WTC11 (cell line): ENCODE data around the gene IBA57.

ENCODE experiments used
- FOXK1 ChIP-seq: sonication (generic); formaldehyde crosslinking; IDR thresholded peaks from 2 replicates; pipeline ENCODE4 v1.8.0; 2022; ENCODE audit warnings: mild to moderate bottlenecking, moderate library complexity, missing genetic modification reagents
- KAT7 ChIP-seq: sonication (generic); formaldehyde crosslinking; IDR thresholded peaks from 2 replicates; pipeline ENCODE4 v1.8.1; 2023; ENCODE audit warnings: missing genetic modification reagents, mild to moderate bottlenecking, borderline replicate concordance
- NR2C2 ChIP-seq: sonication (generic); formaldehyde crosslinking; IDR thresholded peaks from 2 replicates; pipeline ENCODE4 v1.8.0; 2022; ENCODE audit warnings: mild to moderate bottlenecking, missing genetic modification reagents
- SP1 ChIP-seq: sonication (generic); formaldehyde crosslinking; conservative IDR thresholded peaks from 2 replicates; pipeline ENCODE4 v1.8.1; 2022; ENCODE audit warnings: missing genetic modification reagents
- TEAD4 ChIP-seq: sonication (generic); formaldehyde crosslinking; IDR thresholded peaks from 2 replicates; pipeline ENCODE4 v1.8.0; 2022; ENCODE audit warnings: mild to moderate bottlenecking, missing genetic modification reagents
- ZNF219 ChIP-seq: sonication (generic); formaldehyde crosslinking; IDR thresholded peaks from 2 replicates; pipeline ENCODE4 v1.8.0; 2023; ENCODE audit warnings: missing genetic modification reagents, mild to moderate bottlenecking, borderline replicate concordance
- ZNF423 ChIP-seq: fragments of 250-450 bp; sonication (Bioruptor Pico); IDR thresholded peaks from 2 replicates; pipeline ENCODE4 v2.1.2; 2022; ENCODE audit warnings: mild to moderate bottlenecking, moderate library complexity
- TF ChIP-seq, protein P1 (sequence below): fragments of 200-600 bp; IDR thresholded peaks from 2 replicates; pipeline ENCODE4 v1.8.0; 2022; ENCODE audit warnings: antibody characterized with exemption
- TF ChIP-seq, protein P2 (sequence below): sonication (generic); formaldehyde crosslinking; IDR thresholded peaks from 2 replicates; pipeline ENCODE4 v1.8.1; 2023; ENCODE audit warnings: mild to moderate bottlenecking, missing genetic modification reagents
- TF ChIP-seq, protein P3 (sequence below): fragments of 250-450 bp; sonication (Bioruptor Pico); IDR thresholded peaks from 2 replicates; pipeline ENCODE4 v1.9.0; 2021; ENCODE audit warnings: moderate library complexity, mild to moderate bottlenecking, inconsistent platforms, borderline replicate concordance
- TF ChIP-seq, protein P4 (sequence below): sonication (generic); formaldehyde crosslinking; IDR thresholded peaks from 2 replicates; pipeline ENCODE4 v1.8.0; 2022; ENCODE audit warnings: mild to moderate bottlenecking, missing genetic modification reagents
- TF ChIP-seq, protein P5 (sequence below): sonication (generic); formaldehyde crosslinking; conservative IDR thresholded peaks from 2 replicates; pipeline ENCODE4 v1.8.1; 2022; ENCODE audit warnings: mild to moderate bottlenecking, missing genetic modification reagents
- TF ChIP-seq, protein P6 (sequence below): sonication (generic); formaldehyde crosslinking; IDR thresholded peaks from 2 replicates; pipeline ENCODE4 v1.8.0; 2022; ENCODE audit warnings: mild to moderate bottlenecking, missing genetic modification reagents

DNA sequence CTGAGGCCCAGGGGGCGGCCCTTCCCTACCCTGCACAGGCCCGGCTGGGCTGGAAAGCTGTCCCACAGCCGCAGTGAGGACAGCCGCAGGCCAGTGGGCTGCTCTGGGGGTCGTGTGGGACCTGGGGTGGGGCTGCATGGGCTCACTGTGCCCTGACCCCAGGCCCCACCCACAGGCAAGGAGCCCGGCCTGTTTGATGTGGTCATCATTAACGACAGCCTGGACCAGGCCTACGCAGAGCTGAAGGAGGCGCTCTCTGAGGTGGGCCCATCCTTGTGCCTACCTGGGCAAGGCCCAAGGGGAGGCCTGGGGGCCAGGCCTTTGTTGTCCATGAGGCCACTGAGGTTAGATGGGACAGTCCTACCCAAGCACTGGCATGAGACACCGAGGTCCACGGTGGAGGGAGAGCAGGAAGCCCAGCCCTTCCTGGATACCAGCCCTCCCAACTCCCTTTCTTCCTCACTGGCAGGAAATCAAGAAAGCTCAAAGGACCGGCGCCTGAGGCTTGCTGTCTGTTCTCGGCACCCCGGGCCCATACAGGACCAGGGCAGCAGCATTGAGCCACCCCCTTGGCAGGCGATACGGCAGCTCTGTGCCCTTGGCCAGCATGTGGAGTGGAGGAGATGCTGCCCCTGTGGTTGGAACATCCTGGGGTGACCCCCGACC, 17.3 kb upstream of the IBA57 start:
- TF ChIP-seq, protein P1, sequence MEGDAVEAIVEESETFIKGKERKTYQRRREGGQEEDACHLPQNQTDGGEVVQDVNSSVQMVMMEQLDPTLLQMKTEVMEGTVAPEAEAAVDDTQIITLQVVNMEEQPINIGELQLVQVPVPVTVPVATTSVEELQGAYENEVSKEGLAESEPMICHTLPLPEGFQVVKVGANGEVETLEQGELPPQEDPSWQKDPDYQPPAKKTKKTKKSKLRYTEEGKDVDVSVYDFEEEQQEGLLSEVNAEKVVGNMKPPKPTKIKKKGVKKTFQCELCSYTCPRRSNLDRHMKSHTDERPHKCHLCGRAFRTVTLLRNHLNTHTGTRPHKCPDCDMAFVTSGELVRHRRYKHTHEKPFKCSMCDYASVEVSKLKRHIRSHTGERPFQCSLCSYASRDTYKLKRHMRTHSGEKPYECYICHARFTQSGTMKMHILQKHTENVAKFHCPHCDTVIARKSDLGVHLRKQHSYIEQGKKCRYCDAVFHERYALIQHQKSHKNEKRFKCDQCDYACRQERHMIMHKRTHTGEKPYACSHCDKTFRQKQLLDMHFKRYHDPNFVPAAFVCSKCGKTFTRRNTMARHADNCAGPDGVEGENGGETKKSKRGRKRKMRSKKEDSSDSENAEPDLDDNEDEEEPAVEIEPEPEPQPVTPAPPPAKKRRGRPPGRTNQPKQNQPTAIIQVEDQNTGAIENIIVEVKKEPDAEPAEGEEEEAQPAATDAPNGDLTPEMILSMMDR = no peak
- TF ChIP-seq, protein P2, sequence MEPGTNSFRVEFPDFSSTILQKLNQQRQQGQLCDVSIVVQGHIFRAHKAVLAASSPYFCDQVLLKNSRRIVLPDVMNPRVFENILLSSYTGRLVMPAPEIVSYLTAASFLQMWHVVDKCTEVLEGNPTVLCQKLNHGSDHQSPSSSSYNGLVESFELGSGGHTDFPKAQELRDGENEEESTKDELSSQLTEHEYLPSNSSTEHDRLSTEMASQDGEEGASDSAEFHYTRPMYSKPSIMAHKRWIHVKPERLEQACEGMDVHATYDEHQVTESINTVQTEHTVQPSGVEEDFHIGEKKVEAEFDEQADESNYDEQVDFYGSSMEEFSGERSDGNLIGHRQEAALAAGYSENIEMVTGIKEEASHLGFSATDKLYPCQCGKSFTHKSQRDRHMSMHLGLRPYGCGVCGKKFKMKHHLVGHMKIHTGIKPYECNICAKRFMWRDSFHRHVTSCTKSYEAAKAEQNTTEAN (CRISPR knock-in tag) = no peak
- TF ChIP-seq, protein P3, sequence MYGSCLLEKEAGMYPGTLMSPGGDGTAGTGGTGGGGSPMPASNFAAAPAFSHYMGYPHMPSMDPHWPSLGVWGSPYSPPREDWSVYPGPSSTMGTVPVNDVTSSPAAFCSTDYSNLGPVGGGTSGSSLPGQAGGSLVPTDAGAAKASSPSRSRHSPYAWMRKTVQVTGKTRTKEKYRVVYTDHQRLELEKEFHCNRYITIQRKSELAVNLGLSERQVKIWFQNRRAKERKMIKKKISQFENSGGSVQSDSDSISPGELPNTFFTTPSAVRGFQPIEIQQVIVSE = no peak
- no peak for TF ChIP-seq FOXK1 (CRISPR knock-in tag)
- no peak for TF ChIP-seq TEAD4 (CRISPR knock-in tag)
- TF ChIP-seq ZNF219 = no peak
- TF ChIP-seq KAT7 (CRISPR knock-in tag) = no peak
- TF ChIP-seq, protein P4, sequence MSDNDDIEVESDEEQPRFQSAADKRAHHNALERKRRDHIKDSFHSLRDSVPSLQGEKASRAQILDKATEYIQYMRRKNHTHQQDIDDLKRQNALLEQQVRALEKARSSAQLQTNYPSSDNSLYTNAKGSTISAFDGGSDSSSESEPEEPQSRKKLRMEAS (CRISPR knock-in tag) = no peak
- TF ChIP-seq, protein P5, sequence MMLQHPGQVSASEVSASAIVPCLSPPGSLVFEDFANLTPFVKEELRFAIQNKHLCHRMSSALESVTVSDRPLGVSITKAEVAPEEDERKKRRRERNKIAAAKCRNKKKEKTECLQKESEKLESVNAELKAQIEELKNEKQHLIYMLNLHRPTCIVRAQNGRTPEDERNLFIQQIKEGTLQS (CRISPR knock-in tag) = no peak
- TF ChIP-seq, protein P6, sequence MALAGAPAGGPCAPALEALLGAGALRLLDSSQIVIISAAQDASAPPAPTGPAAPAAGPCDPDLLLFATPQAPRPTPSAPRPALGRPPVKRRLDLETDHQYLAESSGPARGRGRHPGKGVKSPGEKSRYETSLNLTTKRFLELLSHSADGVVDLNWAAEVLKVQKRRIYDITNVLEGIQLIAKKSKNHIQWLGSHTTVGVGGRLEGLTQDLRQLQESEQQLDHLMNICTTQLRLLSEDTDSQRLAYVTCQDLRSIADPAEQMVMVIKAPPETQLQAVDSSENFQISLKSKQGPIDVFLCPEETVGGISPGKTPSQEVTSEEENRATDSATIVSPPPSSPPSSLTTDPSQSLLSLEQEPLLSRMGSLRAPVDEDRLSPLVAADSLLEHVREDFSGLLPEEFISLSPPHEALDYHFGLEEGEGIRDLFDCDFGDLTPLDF (CRISPR knock-in tag) = no peak
- TF ChIP-seq SP1 (CRISPR knock-in tag) = no peak
- TF ChIP-seq NR2C2 (CRISPR knock-in tag) = no peak
- no peak for TF ChIP-seq ZNF423
